Endometrial microvascular endothelial cells (primary cell): ENCODE data around the gene PTPN9. TPM values are rescaled to one million over a fixed set of nuclear protein-coding genes. Genes with fewer than 3 reads are reported as not detected.
"Not testable (repeated sequence)": the region's sequence is repeated elsewhere in the genome, so short reads cannot be mapped to it uniquely, and the experiment has no call there.

Experiments
- in situ Hi-C: cut with HindIII; loops from 2 replicates; pipeline ENCODE4 v1.10.0; 2017; ENCODE audit warnings: low sequenced_read_pairs, low pct_unique_long_range_greater_than_20kb; ENCODE audit errors: inconsistent ontology term
- total RNA-seq: library from RNA; depleted of rRNA; stranded (reverse); fragments of >200 nt; gene quantifications from one replicate; pipeline ENCODE4 v1.2.3, GENCODE V29; 2015; ENCODE audit errors: inconsistent ontology term

Gene PTPN9
- total RNA-seq, 1 donor from 2014 or later, result 19.1 TPM

DNA sequence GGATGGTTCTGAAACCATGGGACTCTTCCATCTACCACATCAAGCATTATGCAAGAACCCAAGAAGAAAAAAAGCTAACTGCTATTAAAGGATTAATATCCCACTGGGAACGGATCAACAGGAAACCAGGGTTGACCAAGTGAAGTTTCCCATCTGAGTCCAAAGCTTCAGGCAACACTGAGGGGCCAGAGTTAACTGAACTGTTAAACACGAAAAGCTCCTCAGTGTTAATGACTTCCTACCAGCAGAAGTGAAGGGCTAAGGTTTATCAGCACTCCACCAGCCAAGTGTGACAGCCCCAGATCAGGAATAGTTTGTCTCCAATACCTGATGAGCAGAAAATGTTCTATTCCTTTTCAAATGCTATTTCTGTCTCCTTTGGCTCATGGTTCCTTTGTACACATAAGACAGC is 36.7 kb downstream of the PTPN9 start:
- in situ Hi-C loops, result no loop called here

GRCh38 chr15:75538376-75538775 is 40.7 kb downstream of the PTPN9 start:
- in situ Hi-C loops, result no loop called here

DNA sequence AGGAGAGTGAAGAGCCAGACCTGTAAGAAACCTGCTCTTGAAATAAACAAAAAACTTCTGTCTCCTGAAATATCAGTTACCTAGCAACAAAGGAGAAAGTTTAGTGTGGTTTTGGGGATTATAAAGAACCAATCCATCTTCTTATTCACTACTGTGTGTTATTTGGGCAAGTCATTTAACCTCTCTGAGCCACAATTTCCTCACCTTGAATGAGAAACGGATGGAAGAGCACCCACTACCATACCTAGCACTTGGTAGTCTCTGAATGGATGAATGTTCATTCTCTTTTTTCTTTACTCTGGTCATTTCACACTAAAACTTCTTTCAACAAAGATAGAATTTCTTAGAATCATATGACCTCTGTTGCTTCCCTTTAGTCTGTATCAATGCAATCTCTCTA is 45.2 kb downstream of the PTPN9 start:
- in situ Hi-C loops, result no loop called here

DNA sequence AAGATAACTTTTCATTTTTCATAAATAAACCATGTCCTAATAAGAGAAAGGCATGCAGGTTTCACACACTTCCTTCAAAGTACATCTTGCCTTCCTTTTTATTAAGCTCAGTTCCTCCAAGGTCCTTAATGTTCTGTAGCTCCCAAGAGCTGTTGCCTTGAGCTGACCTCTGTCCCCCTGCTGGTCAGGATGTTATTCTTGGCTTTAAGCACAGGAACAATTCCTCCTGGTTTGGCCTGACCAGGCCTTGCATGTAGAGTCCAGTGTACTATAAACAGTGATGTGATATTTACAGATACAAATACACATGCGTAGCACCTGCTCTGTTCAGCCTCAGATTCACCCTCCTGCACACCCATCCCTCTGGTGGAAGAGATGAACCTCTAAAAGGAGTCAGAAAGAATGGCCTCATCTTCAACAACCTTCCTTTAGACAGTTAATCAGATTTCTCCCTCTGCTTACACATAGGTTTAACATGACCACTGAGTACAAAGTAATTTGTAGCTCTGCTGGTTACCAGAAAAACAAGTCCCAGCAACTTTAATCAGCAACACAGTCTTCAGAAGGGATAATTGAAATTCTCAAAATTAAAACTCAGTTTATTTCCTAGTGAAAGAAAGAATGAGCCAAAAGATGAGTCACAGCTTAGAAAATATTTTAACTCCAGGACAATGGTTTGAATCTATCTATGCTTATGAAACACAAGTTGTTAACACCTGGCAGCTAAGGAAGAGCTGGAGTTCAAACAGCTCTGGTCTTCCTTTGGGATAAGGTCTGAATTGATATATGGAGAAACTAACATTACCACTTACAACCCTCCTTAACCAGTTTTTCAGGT is 46.5 kb downstream of the PTPN9 start:
- in situ Hi-C loops, result no loop called here

GRCh38 chr15:75531041-75531450 is 48.1 kb downstream of the PTPN9 start:
- in situ Hi-C loops, result no loop called here

DNA sequence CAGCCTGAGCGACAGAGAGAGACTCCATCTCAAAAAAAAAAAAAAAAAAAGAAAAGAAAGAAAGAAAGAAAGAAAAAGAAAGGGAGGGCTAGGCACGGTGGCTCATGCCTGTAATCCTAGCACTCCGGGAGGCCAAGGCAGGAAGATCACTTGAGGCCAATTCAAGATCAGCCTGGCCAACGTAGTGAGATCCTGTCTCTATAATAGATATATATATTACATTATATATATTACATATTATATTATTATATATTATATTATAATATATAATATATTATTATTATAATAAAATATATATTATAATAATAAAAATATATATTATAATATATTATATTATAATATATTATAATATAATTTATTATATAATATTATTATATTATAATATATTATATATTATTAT is 48.9 kb downstream of the PTPN9 start:
- in situ Hi-C loops, result no loop called here

- in situ Hi-C loops, result not testable (repeated sequence)
These were observed 53.4 kb downstream of the PTPN9 start for GRCh38 chr15:75525756-75526155.

DNA sequence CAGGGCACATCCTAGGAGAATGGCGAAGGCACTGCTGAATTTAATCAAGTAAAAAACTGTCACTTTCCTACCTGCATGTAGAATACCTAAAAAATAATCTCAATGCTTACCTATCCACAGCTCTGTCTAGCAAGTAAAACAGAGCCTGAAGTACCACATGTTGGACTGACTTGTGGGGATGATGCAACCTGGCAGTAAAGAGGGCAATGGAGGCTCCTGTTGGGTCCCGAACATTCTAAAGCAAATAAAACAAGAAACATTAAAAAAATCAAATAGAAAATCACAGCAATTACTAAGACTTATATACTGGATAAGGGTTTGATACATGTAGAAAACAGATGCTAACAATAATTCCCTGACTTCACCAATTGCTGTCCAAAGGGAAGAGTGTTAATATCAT is 56.1 kb downstream of the PTPN9 start:
- in situ Hi-C loops, result no loop called here

DNA sequence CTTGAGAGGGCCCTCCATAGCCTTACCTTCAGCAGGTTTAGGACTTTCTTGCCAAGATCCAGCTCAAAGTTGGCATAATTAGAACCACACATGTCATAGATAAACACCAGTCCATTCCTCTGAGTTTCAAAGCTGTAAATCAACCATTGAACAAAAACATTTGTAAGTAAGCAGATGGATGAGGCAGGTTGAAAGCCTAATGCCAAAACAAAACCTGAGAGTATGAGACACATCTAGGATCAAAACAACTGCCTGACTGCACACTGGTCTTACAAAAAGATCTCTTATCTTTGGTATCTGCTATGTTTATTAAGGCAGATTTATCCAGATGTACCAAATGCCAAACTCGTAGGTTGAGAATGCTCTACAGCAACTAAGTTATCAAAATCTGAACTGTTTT is 61.9 kb downstream of the PTPN9 start:
- in situ Hi-C loops, result no loop called here

GRCh38 chr15:75508840-75509532 is 70.1 kb downstream of the PTPN9 start:
- in situ Hi-C loops, result no loop called here

GRCh38 chr15:75502360-75502759 is 76.8 kb downstream of the PTPN9 start:
- in situ Hi-C loops, result no loop called here

- in situ Hi-C loops, result no loop called here
These were observed 85.4 kb downstream of the PTPN9 start for GRCh38 chr15:75493732-75494131.

DNA sequence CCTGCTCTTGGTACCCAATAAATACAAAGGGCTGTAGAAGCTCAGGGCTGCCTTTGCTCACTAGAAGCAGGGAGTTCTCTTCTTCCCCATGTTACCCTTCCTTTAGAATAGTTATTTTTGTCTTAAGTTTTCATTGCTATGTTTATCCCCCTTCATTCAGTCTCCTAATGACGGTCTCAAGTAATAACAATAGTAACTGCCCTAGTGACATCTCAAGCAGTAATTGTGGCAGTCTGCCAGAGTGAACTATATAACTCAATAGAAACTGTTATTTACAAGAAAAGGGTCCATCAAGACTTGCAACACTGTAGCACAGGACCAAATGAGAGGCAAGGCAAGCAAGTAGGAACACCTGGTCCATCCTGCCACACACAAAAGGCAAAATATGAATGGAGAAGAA is 95.2 kb downstream of the PTPN9 start:
- in situ Hi-C loops, result no loop called here

DNA sequence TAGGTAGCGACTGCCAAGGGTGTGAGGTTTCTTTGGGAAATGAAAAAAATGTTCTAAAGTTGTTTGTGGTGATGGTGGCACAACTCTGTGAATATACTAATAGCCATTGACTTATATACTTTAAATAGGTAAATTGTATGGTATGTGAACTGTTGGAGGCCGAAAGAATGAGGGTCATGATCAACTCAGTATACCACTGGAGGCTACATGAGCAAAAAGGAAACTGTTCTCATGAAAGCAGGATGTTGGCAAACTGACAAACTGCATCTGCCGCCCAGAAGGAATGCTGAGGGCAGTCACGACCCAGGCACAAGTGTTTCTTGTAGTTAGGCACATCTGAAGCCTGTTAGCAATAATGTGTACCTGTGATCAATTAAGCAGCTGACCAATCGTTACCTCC is 95.6 kb downstream of the PTPN9 start:
- in situ Hi-C loops, result not testable (repeated sequence)

DNA sequence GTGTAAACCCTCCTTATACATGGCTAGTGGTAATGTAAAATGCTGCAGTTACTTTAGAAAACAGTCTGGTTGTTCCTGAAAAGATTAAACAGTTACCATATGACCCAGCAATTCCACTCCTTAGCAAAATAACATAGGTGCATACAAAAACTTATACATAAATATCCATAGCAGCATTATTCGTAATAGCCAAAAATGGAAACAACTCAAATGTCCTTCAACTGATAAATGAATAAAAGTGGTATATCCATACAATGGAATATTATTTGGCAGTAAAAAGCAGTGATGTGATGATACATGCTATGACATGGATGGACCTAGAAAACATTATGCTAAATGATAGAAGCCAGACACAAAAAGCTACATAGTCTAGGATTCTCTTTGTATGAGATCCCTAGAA is 96.0 kb downstream of the PTPN9 start:
- in situ Hi-C loops, result no loop called here

GRCh38 chr15:75480463-75480862 is 98.7 kb downstream of the PTPN9 start:
- in situ Hi-C loops, result not testable (repeated sequence)

DNA sequence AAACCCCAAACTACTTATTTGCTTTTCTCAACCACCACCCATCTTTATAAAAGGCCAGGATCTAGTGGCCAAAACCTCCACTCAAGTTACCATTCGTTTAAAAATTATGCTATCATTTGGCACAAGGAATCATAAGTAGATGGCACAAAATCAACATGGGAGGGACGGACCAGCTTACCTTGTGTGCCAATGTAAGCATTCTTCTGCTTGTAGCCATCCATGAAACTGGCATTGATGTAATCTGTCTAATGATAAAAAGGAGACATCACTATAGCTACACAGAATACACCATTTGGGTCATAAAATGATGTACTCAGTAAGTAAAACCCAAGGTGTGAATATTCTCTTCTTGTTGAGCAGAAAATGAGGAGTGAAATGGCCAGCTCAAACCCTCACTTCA is 99.4 kb downstream of the PTPN9 start:
- in situ Hi-C loops, result no loop called here

DNA sequence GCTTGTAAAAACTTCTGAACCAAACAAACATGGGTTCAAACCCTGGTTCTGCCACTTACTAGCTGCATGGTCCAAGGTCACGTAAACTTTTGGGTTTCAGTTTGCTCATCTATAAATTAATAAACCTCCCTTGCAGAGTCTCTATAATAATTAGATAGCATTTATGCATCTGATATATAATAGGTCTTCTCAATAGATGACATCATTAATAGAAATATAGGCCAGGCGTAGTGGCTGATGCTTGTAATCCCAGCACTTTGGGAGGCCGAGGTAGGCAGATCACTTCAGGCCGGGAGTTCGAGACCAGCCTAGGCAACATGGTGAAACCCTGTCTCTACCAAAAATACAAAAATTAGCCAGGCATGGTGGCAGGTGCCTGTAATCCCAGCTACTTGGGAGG is 102.0 kb downstream of the PTPN9 start:
- in situ Hi-C loops, result not testable (repeated sequence)

DNA sequence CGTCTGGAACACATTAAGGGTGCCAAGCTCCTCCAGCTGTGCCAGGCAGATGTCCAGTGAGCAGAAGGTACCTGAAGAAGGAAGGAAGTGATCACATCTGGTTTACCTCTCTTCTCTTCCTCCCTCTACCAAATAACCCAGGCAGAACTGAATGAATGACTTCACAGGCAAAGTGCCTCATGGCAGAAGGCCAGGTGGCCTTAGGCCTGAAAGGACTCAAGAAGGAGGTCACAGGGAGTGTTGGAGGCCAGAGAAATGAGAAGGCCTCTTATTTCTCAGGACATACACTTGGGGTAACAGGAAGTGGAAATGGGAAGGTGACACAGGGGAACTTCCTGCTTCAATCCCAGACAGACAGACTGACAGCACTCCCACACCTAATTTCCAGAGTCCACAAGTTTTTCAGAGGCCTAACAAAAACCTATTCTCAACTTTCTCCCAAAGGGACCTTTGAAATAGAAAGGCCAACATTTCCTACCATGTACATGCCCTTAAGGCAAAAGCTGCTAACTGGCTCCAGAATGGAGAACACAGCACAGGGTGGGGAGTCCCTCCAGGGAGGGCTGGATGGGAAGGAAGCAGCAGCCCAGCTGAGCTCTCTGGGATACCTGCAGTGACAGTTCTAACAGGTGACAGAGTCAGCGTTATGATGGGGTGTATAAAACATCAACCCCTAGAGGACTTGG is 110.1 kb downstream of the PTPN9 start:
- in situ Hi-C loops, result no loop called here

DNA sequence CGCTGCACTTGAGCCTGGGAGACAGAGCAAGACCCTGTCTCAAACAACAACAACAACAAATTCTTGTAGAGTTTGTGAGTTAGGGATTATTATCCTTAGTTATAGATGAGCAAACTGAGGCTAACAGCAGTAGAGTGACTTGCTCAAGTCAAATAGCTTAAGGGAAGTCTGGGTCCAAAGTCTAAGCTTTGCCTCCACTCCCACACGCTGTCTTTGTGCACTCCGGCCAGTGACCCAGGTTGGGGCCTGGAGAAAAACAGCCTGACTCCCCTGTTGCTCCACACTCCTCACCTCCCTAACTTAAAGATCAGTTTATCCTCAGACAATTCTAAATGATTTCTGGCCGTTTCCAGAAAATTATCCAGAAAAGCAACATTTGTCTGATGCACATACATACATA is 118.5 kb downstream of the PTPN9 start:
- in situ Hi-C loops, result no loop called here
